Measurements from ENCODE around the gene TIAM2. TPM values are rescaled to one million over a fixed set of nuclear protein-coding genes. Genes with fewer than 3 reads are reported as not detected.

The TIAM2 gene
- total and polyA plus RNA-seq, 10 of the 15 experiments (the other 5 are each of a cell fraction or from before 2014, with no cell fraction given): 1.1 to 10.5 (median 2.3) TPM

- in situ Hi-C loops (cut with MboI) (no loop called here), intact Hi-C loops (cut with micrococcal nuclease; ENCODE audit: unreplicated experiment) (no loop called here)
- DNase-seq (ENCODE audit: low read depth, low spot score) (no peak), ATAC-seq (no peak), FAIRE-seq (no peak)
- H2AFZ ChIP-seq (ENCODE audit: control insufficient read depth, low read depth, low read length): no peak overlapping the region
- H3K4me1 ChIP-seq (ENCODE audit: control insufficient read depth, insufficient read depth, low read length): no peaks in the 10 kb centered on the region
- H3K4me2 ChIP-seq (ENCODE audit: control insufficient read depth, insufficient read depth): no peak overlapping the region; the same call in 1 of the 2 replicates
- no TSS peak for BruUV-seq (replicated peaks)
- SMC1A ChIA-PET (ENCODE audit: uncharacterized antibody, unreplicated experiment): no interaction called here
- H4K20me1 ChIP-seq (ENCODE audit: control insufficient read depth, insufficient read depth): no peaks in the 10 kb centered on the region
- H3K27ac ChIP-seq (ENCODE audit: control insufficient read depth, insufficient read depth): no peak overlapping the region
- H3K9ac ChIP-seq (ENCODE audit: control insufficient read depth, insufficient read depth, low read length): no peak overlapping the region
- H3K79me2 ChIP-seq (ENCODE audit: control insufficient read depth, insufficient read depth, low read length): no peaks in the 10 kb centered on the region
- H3K36me3 ChIP-seq (ENCODE audit: control insufficient read depth in 2 of 2, insufficient read depth in 2 of 2, low read length in 1 of 2): no peaks in the 10 kb centered on the region
- CTCF ChIA-PET: no interaction called here
- no peaks in the 10 kb centered on the region for H3K9me3 ChIP-seq (replicated peaks; ENCODE audit: control insufficient read depth, insufficient read depth, low read length)
- 22% methylated on average over 24 of the region's 32 CpGs for WGBS (ENCODE audit: insufficient coverage, insufficient replicate concordance, low lambda C conversion rate, missing lambda C conversion rate)
- peaks cover 5 to 10% of the 10 kb centered on the region in 2 experiments; a peak in 3 of 4 replicates for H3K27me3 ChIP-seq (replicated peaks in 1 of 2; ENCODE audit: control insufficient read depth in 2 of 2, insufficient read depth in 2 of 2, low read length in 1 of 2)
- POLR2A ChIA-PET: interaction anchor here (0.5 kb wide), 1 partner anchor 13 kb away, joined by 5 read pairs; no protein-coding TSS in a partner anchor
- RAD21 ChIA-PET (ENCODE audit: unreplicated experiment): no interaction called here
- no peak for TF ChIP-seq E2F4 (IDR thresholded peaks at IDR 0.05; ENCODE audit: low read depth, low read length)
- H3K4me3 ChIP-seq: no peak overlapping the region
Measured at GRCh38 chr6:154994836-154995253, 270 bp upstream of the TIAM2 start.

GRCh38 chr6:154996016-154996590 lies 988 bp downstream of the TIAM2 start:
- BruUV-seq (replicated peaks): no TSS peak
- FAIRE-seq (no peak), DNase-seq (ENCODE audit: low read depth, low spot score) (no peak), ATAC-seq (no peak)
- ChIA-PET CTCF (no interaction called here), RAD21 (ENCODE audit: unreplicated experiment) (no interaction called here), SMC1A (ENCODE audit: uncharacterized antibody, unreplicated experiment) (no interaction called here), POLR2A (no interaction called here)
- Histone ChIP-seq H3K4me3 (no peak overlapping the region), H3K27me3 (replicated peaks in 1 of 2; ENCODE audit: control insufficient read depth in 2 of 2, insufficient read depth in 2 of 2, low read length in 1 of 2) (peaks cover 5 to 10% of the 10 kb centered on the region in 2 experiments; a peak in 3 of 4 replicates), H3K36me3 (ENCODE audit: control insufficient read depth in 2 of 2, insufficient read depth in 2 of 2, low read length in 1 of 2) (no peaks in the 10 kb centered on the region), H3K4me2 (ENCODE audit: control insufficient read depth, insufficient read depth) (peak overlapping the region; percentile 74), H2AFZ (ENCODE audit: control insufficient read depth, low read depth, low read length) (0 out of 2 replicates have a peak overlapping the region, but pooled peaks have one; percentile 34), H3K4me1 (ENCODE audit: control insufficient read depth, insufficient read depth, low read length) (no peaks in the 10 kb centered on the region), H4K20me1 (ENCODE audit: control insufficient read depth, insufficient read depth) (no peaks in the 10 kb centered on the region), H3K9me3 (replicated peaks; ENCODE audit: control insufficient read depth, insufficient read depth, low read length) (no peaks in the 10 kb centered on the region), H3K79me2 (ENCODE audit: control insufficient read depth, insufficient read depth, low read length) (no peaks in the 10 kb centered on the region), H3K27ac (ENCODE audit: control insufficient read depth, insufficient read depth) (no peak overlapping the region), H3K9ac (ENCODE audit: control insufficient read depth, insufficient read depth, low read length) (no peak overlapping the region)
- 40% methylated on average over 18 of the region's 18 CpGs for WGBS (ENCODE audit: insufficient coverage, insufficient replicate concordance, low lambda C conversion rate, missing lambda C conversion rate)
- intact Hi-C loops (cut with micrococcal nuclease; ENCODE audit: unreplicated experiment): no loop called here
- in situ Hi-C loops (cut with MboI): no loop called here
- TF ChIP-seq ZBED1 (IDR thresholded peaks at IDR 0.05; ENCODE audit: borderline replicate concordance): no peak
- TF ChIP-seq CUX1 (IDR thresholded peaks at IDR 0.05; ENCODE audit: insufficient replicate concordance, low read depth, low read length): no peak
- peak; percentile 54 for TF ChIP-seq SUZ12 (IDR thresholded peaks at IDR 0.05; ENCODE audit: unreplicated experiment)

Data from GM12878 (cell line).